Gastroesophageal sphincter (tissue), 3 donors: ENCODE measurements around the gene LCNL1.

Experiments
- POLR2A ChIP-seq, 2 donors: fragments of 450-650 bp; IDR thresholded peaks; one replicate each; pipeline ENCODE4 v1.6.1; 2017; ENCODE audit warnings: antibody characterized with exemption in 2 of 2, mild to moderate bottlenecking in 2 of 2, moderate library complexity in 1 of 2
- POLR2AphosphoS5 ChIP-seq: sonication (generic); formaldehyde crosslinking; IDR thresholded peaks from one replicate; pipeline ENCODE4 v1.6.1; 2017; ENCODE audit warnings: antibody characterized with exemption
- TF ChIP-seq, protein P1 (sequence below), 4 experiments: fragments of 200-600 bp in 2 of 4; fragments of 450-650 bp in 2 of 4; sonication (generic) in 1 of 4; IDR thresholded peaks; one replicate each; pipeline ENCODE4 v1.5.1; 2017 to 2019; ENCODE audit warnings: antibody characterized with exemption in 4 of 4, mild to moderate bottlenecking in 2 of 4, moderate library complexity in 2 of 4

- TF ChIP-seq, protein P1, sequence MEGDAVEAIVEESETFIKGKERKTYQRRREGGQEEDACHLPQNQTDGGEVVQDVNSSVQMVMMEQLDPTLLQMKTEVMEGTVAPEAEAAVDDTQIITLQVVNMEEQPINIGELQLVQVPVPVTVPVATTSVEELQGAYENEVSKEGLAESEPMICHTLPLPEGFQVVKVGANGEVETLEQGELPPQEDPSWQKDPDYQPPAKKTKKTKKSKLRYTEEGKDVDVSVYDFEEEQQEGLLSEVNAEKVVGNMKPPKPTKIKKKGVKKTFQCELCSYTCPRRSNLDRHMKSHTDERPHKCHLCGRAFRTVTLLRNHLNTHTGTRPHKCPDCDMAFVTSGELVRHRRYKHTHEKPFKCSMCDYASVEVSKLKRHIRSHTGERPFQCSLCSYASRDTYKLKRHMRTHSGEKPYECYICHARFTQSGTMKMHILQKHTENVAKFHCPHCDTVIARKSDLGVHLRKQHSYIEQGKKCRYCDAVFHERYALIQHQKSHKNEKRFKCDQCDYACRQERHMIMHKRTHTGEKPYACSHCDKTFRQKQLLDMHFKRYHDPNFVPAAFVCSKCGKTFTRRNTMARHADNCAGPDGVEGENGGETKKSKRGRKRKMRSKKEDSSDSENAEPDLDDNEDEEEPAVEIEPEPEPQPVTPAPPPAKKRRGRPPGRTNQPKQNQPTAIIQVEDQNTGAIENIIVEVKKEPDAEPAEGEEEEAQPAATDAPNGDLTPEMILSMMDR (IDR thresholded peaks at IDR 0.05), result no peak
- TF ChIP-seq POLR2AphosphoS5 (no peak), POLR2A (IDR thresholded peaks at IDR 0.05) (no peak)
Observed at GRCh38 chr9:137017791-137018497, 35.2 kb downstream of the LCNL1 start.
